ENCODE measurements around the gene CD6.
"Not testable (repeated sequence)": the region's sequence is repeated elsewhere in the genome, so short reads cannot be mapped to it uniquely, and the experiment has no call there.

CD6 gene

DNA sequence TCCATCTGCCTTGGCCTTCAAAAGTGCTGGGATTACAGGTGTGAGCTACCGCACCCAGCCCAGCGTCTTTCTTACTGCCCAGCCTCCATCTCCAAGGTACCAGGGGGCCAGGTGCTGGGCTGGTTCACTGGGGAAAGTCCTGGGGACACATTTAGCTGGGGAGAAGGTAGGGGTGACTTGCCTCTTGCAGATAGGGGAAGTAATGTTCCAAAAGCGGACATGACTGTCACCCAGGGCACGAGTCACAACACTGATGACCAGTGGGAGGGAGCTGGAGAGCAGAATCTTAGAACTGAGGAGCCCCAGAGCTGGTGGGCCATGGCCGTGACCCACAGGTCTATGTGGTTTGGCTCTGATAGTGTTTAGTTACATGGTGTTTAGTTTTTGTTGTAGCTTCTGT lies 17.1 kb upstream of the CD6 start:
- no peak for DNase-seq

DNA sequence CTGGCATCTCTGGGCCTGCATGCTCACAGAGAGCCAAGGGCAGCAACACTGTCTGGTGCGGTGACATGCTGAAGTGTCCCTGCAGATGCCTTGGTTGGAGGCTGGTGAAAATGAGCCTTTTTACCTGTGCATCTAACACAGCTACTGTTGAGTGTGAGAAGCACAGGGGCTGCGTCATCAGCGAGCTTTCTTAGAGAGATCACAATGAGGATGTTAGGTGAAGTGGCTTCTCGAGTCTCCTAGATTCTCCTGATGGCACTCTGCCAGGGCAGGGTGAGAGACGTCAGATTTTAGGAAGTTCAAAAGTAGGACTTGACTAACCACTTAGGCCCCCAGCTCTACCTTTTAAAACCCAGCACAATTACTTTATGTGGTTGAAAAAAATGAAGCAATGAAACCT lies 15.9 kb upstream of the CD6 start:
- no peak for DNase-seq

DNA sequence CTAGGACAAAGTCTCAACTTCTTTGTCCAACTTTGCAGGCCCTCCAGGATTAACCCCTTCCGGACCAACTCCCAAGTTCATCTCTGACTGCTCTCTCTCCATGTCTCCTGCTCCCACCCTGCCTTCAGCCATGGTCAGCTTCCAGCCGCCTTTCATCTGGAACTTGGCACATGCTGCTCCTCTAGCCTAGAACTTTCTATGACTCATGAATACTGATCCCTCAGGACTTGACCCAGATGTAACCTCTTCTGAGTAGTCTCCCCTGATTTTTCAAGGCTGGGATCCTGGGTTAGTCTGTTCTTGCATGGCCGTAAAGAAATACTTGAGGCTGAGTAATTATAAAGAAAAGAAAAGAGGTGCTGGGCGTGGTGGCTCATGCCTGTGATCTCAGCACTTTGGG lies 14.3 kb upstream of the CD6 start:
- no peak for DNase-seq

DNA sequence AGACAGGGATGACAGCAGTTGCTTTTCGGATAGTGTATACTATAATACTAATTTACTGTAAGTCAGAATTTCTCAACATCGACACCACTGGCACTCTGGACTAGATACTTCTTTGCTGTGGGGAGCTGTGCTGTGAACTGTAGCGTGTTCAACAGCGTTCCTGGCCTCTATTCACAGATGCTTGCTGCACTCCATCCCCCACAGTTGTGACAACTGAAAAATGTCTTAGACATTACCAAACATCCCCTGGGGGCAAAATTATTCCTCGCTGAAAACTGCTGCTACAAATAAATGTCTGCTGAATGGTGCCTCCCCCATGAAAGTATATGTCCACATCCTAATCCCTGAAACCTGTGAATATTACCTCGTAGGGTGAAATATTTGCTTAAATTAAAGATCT lies 12.0 kb upstream of the CD6 start:
- DNase-seq: no peak

DNA sequence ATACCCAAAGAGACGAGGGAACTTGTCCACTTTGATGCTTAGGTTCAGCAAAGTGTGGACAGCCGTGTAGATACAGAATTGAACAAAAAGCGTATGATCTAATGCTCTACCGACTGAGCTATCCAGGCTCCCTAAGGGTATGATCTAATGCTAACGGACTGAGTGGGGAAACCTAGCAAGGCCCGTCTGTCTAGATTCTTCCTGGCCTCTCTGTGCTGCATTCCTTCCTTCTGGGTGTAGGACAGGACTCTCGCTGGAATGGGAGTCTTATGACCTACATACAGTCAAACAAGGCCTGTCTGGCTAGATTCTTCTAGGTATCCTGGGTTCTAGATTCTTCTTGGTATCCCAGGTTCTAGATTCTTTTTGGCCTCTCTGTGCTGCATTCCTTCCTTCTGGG lies 11.1 kb upstream of the CD6 start:
- no peak for DNase-seq

DNA sequence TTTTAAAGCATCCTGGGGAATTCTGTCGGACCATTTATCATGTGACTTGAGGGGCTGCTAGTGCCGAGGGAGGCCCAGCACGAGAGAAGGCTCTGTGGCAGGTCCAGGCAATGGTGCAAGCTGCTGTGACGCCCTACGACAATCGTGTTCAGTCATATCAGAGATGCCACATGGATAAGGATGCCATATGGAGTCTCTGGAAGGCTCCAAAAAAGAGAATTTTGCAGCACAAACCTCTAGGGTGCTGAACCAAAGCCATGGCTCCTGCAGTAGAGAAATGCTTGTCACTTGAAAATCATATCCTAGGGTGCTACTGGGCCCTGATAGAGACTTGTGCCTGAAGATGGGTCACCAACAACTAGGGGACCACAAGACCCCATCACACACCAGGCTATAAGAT lies 6.7 kb upstream of the CD6 start:
- DNase-seq: no peak

DNA sequence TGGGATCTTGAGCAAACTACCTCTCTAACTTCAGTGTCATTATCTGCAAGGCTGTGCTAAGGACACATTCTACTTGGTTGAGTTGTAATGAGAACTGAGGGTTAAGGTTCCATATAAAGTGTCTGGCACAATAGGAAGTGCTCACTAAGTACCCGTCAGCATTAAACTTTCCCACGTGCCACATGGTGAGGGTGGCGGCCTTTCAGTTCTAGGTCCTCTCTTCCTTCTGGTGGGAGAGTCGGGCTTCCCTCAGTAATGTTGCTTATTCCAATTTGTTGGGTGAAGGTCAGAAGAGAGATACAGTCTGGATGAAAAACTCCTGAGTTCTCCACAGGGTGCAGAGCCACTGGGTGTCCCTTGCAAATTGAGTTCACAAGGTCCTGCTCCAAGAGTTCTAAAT lies 4.6 kb upstream of the CD6 start:
- DNase-seq: no peak

DNA sequence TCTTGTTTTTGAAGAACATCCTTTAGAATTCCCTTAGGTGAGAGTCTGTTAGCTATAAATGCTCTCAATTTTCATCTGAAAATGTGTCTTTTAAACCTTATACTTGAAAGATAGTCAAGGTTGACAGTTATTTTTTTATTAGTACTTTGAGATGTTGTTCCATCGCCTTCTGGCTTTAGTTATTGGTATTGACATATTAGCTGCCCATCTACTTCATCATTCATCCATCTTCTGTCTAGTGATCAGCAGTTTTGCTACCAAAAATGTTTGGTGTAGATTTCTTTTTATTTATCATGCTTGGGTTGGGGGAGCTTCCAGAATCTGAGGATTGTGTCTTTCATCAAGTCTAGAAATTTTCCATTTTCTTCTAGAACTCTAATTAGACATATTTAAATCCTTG lies 3.3 kb upstream of the CD6 start:
- DNase-seq: no peak

DNA sequence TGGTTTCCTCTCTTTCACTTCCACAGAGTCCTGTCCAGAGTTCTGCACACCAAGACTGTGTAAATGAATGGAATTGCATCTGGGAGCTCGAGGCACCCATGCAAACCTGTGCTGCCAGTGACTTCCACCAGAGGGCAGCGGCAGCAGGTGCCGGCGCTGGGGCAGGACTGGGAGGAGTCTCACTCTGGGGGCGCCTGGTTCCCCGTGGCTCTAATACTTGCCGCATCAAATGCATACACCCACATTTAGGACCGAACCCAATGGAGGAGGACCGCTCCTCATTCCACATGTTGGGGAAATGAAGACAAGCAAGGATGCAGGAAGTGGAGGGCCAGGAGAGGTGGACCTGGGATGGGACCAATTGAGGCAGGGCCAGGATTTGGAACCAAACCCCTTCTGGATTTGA lies 1.1 kb upstream of the CD6 start:
- DNase-seq: peak; percentile 44

DNA sequence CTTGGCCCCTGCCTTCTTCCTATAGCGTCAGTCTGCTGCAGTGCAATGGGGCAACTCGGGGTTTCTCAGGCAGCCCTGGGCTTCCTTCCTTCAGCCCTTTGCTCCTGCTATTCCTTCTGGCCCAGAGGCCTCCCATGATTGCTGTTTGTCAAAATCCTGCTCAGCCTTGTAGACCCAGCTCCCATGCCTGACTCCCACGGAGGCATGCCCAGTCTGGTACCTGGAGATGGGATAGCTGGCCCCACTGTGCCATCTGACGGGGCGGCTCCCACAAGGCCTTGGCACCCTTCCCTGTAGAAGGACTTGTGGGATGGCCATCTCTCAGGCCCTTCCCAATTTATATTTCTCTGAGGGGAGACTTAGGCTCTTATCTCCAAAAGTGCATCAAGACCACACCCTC lies 590 bp upstream of the CD6 start:
- no peak for DNase-seq

DNA sequence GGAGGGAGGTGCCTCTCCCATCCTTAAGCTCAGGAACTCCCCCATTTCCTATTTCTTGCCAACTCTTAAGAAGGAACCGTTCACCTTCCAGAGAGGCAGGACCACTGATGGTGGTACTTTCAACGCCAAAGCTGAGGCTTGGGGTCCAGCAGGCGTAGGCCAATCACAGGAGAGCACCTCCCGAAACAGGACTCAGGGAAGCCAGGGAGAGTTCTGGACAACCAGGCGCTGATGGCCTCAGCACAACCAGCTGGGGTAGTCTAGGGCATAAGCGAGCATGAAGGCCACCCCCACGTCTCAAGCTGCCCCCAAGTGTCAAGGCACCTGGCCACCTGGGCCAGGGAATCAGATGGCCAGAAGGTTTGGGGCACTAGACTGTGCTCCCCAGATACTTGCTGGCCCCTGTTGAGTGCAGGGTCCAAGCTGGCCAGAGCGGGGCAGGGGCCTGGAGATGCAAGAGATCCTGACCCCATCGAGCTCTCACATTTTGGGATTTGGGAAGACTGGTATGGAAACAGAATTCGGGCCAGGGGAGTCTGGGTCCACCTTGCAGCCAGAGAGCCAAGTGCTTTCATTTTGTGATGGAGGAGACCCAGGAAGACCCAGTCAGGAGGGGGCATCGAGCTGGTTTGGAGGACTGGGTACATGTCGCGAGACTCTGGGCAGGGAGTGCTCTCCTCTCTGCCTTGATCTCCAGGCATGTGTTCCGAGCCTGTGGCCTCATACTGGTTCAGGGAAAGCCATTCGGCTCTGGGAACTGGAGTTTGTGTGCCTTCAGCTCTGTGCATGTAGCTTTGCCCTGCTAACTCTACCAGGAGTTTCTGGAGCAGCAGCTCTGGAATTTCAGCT lies 926 bp downstream of the CD6 start:
- DNase-seq: no peak

DNA sequence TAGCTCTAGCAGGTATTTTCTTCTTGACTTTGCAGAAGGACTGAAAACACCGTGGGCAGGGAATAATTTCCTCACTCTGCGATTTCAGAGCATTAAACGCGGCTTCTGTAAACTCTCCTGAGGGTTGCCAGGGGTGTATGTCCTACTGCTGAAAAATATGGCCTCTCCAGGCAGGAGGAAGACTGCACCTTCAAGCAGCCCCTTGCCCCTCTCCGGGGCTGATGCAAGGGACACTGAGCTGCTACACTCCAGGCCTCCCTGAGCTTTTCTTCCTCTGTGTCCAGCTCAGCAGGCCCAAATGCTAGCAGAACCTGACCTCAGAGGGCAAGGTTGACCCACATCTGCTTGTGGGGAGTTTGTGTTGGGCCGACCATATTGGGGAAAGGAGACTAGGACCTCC lies 2.2 kb downstream of the CD6 start:
- no peak for DNase-seq

DNA sequence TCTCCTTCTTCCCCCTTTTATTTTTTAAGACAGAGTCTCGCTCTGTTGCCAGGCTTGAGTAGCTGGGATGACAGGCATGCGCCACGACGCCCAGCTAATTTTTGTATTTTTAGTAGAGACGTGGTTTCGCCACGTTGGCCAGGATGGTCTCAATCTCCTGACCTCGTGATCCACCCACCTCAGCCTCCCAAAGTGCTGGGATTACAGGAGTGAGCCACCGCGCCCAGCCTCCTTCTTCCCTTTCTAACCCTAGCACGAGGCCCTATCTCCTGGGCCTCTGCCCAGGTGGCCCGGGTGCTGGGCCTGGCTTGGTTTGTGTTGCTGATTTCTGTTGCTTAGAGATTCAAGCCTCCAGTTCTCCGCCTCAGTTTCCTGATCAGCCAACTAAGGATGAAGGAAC lies 2.8 kb downstream of the CD6 start:
- not testable (repeated sequence) for DNase-seq

DNA sequence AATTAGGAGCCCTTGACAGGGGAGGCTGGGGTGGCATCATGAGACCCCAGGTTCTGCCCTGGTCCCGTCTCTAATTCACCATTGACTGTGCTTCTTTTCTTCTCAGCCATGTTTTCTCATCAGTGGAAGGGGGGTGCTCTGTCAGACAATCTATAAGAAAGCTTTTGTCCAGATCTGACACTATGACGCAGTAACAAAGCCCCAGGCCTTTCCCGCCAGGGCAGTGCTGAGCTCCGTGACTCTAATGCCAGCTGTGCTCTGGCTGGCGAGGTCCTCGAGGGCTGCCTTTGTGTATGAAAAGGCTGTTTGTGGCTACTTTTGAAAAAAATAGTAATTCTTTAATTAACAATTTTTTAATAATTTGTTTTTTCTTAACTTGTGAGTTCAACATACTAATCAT lies 3.2 kb downstream of the CD6 start:
- no peak for DNase-seq

DNA sequence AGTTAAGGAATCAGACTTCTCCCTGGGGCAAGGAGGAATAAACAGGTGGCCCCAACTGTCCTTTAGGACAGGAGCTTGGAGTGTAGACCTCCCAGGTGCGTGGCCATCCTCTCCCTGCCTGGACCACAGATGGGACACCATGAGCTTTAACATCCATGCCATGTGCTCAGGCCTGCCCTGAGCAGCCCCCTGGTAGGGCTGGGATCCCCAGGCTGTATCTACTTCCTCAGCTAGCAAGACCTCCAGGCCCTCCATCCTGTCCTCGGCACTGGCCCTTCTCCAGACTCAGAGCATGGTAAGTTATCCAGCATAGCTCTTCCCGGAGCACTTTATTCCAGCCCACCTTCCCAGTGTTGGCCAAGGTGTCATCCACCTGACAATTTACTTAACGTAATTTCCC lies 5.7 kb downstream of the CD6 start:
- DNase-seq: no peak

DNA sequence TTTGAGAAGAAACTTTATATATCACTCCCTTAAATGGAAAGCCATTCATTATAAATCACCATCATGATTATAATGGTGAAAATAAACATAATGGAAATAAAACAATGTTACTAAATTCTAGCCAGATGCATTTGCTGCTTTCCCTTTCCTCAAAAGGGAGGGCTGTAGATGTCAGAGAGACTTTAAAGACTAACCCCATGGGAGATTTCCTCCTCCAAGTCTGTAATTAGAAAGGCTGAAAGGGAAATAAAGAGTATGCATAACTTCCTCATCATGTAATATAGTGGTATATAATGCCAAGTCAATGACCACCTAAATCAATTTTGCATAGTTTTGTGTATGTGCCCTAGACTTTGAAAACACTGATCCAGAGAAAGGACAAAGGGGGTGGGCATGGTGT lies 6.4 kb downstream of the CD6 start:
- no peak for DNase-seq

DNA sequence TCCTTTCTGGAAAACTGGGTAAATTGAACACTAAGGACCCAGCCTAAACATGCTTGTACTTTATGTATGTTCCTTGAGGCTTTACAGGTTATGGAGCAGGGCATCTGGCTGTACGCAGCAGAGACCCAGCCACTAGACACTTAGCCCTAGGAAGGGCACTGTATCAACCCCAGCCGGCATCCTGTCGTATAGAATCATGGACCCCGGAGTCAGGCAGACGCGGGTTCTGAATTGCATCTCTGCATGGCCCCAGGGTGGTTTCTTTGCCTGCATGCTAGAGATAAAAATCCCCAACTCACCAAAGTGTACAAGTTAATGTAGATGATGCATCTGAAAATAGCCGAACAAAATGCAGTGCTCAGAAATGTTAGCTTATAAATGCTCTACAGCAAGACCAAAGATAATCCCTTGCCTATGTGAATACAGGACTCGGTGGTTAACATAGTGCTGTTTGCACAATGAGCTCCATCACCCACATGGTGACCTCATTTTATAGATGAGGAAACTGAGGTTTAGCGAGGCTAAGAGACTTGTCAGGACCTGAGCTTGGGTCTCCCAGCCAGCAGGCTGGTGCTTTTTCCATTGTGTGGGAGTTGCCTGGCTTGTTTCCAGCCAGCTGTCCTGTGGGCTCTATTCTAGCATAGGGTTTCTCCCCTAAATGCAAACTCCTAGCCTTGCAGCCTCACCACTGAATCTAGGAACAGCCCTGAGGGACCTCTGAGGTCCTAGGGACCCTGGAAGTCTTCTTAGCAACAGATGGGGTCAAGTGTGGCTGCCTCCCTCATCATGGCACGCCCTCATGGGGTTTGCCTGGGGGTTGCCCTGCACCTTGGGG lies 7.3 kb downstream of the CD6 start:
- DNase-seq: no peak

DNA sequence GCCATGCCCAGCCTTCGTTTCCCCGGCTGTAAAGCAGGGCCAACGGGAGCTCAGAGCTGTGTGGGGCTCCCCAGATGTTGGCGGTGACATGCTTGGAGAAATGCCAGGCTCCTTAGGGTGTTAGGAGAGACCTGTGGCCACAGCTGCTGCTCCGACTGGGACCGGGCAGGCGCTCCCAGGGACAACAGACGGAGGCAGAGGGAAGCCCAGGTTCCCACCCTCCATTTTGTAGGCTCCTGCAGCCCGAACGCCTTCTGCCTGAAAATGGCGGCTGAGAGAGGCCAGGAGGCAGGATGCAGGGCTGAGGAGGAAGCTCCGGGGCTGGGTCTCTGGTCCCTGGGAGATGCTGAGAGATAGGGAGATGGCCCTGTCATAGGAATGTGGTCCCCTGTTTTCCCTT lies 10.0 kb downstream of the CD6 start:
- DNase-seq: peak; percentile 6

DNA sequence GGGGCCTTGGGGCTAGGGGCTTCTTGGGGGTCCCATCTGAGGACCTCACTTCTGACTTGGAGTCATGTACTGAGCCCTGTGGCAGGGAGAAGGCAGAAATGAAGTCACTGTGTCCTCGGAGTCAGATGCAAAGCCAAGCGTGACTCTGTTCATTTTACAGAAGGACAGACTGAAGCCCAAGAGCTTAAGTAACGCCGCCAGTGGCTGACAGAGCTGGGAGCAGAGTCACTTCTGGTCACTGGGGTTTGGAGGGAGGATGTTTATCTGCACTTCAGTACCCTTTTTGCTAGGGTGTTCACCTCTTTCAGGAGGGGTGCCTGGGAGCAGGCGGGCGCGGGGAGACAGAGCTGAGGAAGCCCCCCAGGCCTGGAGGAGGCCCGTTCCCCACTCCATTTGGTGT lies 10.7 kb downstream of the CD6 start:
- peak; percentile 3 for DNase-seq

DNA sequence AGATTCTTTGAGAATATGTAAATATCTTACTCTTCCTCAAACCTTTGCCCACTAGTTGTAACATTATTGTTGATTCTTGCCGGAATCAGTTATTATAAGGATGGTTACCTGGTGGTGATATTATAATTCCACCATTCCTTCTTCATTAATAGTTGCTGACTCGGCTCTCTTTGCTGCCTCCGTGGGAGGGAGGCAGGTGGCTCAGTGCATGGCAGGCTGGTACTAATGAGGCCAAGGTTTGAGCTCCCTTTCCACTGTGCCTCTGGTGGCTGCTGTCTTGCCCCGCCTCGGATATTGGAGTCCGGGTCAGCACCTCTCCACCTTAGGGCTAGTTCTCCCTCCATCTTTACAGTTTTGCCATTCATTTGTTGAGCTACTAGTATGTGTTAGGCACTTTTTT lies 12.7 kb downstream of the CD6 start:
- no peak for DNase-seq

DNA sequence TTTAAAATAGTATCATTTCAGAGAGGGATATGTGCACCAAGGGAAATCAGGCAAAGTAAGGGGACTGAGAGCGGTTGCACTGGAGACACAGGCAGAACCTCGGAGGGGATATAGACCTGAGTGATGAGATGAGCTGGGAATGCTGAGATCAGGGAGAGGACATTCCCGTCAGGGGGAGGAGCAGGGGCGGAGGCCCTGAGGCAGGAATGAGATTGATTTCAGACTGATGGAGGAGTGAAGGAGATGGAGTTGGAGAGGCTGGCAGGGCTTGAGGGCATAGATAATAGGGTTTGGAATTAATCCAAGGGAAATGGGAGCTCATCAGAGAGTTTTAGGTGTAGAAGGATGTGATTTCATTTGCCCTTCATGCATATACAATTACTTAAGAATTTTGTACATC lies 13.2 kb downstream of the CD6 start:
- no peak for DNase-seq

DNA sequence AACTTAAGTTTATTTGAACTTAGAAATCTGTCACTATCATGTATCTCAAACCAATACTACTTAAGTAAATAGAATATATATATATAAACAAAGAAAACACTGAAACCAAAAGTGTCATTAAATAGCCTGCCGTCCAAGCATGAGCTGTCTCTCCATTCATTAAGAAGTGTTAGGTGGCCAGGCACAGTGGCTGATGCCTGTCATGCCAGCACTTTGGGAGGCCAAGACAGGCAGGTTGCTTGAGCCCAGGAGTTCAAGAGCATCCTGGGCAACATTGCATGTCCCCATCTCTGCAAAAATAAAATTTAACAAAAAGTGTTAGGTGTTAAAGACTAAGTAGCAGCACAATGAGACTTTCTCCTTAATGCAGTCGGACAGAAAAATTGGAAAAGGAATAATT lies 14.0 kb downstream of the CD6 start:
- DNase-seq: no peak

DNA sequence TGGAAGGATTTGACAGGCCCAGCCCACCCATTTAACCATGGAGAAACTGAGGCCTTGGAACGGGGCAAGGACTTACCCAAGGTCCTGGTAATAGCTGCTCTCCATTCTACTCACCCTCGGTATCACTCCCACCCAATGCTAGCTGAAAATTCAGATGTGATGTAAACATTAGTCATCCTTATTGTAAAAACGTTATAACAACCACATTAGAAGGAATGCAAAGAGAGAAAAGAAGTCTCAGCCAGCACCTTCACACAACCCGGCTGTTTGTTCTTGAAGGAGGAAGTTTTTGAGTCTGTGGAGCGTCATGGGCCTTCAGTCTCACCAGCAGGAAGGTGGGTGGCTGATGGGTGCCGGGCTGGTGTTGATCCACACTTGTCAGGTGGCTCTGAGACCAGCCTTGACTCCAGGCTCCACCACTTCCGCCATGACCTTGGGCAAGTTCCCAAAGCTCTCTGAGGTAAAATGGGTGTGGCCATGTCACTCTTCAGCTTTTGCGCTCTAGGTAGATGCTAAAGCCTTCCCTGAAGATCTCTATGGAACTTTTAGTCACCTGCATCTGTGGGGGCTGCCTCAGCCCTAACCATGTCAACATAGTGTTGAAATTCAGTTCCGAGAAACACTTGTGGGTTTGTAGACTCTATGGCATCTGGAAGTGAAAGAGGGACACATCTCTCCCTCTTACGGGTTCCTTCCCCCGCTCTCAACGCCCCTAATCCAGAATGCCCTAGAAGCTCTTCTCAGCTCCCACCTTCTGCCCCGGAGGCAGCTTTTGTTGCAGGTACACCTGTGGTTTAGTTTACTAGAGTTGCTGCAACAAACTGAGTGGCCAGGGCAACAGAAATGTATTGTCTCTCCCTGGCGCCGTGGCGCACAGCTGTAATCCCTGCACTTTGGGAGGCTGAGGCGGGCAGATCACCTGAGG lies 14.8 kb downstream of the CD6 start:
- no peak for DNase-seq

Data from NCI-H82 (cell line).